Skin of body (tissue), 2 donors: ENCODE measurements around the gene CCDC188. TPM values are rescaled to one million over a fixed set of nuclear protein-coding genes. Genes with fewer than 3 reads are reported as not detected.

Experiments used
- DNase-seq: peaks from one replicate; lab custom pipeline; 2025; lab: John Stamatoyannopoulos, UW
- total RNA-seq: library from RNA; depleted of rRNA; stranded (reverse); fragments of >200 nt; gene quantifications from one replicate; pipeline ENCODE4 v1.2.3, GENCODE V29; 2014

The CCDC188 gene
- total RNA-seq, 1 donor from 2014 or later = 1.2 TPM

DNA sequence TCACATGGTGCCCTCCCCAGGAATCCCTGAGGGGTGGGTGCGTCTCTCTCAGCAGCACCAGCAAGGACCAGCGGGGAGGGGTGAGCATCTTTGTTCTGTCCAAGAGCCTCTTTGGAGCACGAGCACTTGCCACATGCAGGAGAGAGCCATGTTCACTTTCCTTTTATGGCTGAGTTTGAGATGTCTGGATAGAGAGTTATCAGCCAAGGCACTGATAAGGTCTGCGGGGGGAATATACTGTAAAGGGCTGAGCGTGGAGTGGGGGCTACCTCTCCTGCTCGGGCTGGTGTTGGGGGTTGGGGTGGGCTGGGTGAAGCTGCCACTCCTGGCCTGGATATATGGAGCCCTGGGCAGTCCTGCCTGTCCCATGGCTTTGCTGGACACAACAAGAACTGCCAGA, 34.9 kb upstream of the CCDC188 start:
- no peak for DNase-seq

DNA sequence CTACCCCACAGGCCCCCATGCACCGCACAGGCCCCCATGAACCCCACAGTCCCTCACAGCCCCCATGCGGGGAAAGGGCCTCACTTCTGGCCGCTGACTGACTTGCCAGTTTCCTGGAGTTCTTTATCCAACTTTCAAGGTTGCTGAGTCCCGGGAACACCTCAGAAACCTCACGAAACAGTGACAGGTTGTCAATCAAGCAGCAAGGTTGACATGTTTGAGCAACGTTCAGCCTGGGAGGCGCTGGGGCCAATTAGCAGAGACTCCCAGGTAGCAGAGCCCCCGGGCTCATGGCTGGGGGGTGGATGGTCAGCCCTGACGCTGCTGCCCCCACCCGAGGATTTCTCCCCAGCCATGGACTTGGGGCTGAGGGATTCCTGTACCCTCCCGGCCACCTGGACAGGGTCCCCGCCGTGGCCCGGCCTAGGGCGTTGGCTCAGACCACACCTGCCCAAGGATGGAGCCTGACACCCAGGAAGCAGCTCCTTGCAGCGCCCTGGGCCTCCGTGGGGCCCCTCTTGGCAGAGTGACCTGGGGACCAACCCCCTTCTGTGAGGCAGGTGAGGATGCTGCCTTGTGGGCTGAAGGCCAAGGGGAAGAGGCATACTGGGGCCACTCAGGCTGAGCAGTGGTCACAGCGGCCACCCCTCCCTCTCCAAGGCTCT, 33.8 kb upstream of the CCDC188 start:
- DNase-seq = no peak

DNA sequence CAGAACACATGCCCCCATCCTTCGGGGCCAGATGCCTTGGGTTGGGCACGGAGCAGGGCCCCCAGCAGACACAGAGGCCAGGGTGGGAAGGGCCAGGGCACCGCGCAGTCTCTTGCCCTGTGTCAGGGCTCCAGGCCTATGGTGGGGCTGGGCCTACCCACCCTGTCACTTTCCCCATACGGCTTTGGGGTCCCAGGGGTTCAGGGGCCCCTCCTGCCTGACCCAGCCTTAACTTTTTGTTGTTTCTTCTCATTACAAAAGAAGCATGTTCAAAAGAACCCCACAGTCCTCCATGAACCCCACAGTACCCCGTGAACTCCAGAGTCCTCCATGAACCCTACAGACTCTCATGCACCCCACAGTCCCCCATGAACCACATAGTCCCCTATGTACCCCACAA, 33.0 kb upstream of the CCDC188 start:
- no peak for DNase-seq

GRCh38 chr22:20183101-20183500, 32.2 kb upstream of the CCDC188 start:
- DNase-seq = no peak

GRCh38 chr22:20182365-20182764, 31.5 kb upstream of the CCDC188 start:
- no peak for DNase-seq

DNA sequence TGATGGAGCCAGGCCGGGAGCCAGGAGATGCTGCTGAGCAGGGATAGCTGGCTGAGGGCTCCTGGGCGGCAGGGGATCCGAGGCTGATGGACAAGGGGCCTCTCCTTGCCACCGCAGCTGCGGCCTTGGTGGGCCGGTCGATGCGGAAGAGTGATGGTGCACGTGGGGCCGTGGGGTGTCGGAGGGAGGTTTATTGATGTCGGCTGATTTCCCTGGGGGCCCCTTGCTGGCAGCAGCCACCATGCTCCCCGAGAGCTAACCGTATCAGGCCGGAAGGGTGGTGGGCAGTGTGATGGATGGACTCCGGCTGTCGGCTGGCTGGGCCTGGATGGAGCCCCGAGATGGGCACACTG, 31.0 kb upstream of the CCDC188 start:
- no peak for DNase-seq

GRCh38 chr22:20181194-20181883, 30.5 kb upstream of the CCDC188 start:
- DNase-seq = no peak

GRCh38 chr22:20180640-20181039, 29.8 kb upstream of the CCDC188 start:
- no peak for DNase-seq

DNA sequence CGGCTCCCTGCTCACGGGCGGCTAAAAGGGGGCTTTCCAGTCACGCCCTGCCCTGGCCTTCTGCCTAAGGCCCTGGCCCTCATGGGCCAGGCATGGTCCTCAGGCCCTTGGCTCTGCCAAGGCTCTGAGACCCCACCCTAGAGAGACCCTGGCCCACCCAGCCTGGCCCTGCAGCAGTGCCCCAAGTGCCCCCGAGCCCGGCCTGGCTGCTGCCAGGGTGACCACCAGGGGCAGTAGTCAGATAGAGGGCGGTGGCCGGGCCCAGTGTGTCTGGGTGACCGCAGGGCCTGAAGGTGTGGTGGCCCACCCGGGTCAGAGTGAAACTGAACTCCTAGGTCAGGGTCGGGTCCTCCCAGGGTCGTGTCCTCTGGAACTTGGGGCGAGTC, 29.4 kb upstream of the CCDC188 start:
- no peak for DNase-seq

DNA sequence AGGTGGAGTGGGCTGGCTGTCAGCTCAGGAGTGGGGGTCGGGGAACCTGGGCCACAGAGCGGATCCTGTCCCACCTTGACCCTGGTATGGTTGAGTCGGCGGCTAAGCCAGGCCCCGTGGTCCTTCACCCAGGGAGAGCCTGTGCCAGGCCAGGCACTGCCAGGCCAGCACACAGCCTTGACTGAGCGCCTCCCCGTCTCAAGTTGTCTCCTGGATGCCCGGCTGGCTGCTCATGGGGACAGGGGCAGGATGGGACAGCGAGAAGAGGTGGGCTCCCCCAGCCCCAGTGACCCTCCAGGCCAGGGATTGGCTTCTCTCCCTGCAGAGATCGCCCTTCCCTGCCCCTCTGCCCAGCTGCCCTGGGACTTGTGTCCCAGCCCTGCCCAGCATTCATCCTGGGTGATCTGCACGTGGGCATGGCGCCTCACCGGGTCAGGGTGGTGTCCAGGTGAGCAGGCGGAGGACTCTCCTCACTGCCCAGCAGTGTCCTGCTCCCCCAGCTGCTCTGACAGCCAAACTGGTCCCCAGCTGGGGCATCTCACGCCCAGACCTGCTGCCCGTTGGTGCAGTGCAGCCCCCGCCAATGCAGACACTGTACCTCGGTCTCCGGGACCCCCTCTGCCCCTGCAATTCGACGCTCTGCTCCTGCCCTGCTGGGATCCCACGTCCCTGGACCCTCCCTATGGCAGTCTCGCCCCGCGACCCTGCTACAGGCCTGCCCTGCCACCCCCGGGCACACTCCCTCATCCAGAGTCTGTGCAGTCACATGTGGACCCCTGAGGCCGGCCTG, 28.8 kb upstream of the CCDC188 start:
- DNase-seq = no peak

- no peak for DNase-seq
Measured at GRCh38 chr22:20178915-20179227, 28.0 kb upstream of the CCDC188 start.

DNA sequence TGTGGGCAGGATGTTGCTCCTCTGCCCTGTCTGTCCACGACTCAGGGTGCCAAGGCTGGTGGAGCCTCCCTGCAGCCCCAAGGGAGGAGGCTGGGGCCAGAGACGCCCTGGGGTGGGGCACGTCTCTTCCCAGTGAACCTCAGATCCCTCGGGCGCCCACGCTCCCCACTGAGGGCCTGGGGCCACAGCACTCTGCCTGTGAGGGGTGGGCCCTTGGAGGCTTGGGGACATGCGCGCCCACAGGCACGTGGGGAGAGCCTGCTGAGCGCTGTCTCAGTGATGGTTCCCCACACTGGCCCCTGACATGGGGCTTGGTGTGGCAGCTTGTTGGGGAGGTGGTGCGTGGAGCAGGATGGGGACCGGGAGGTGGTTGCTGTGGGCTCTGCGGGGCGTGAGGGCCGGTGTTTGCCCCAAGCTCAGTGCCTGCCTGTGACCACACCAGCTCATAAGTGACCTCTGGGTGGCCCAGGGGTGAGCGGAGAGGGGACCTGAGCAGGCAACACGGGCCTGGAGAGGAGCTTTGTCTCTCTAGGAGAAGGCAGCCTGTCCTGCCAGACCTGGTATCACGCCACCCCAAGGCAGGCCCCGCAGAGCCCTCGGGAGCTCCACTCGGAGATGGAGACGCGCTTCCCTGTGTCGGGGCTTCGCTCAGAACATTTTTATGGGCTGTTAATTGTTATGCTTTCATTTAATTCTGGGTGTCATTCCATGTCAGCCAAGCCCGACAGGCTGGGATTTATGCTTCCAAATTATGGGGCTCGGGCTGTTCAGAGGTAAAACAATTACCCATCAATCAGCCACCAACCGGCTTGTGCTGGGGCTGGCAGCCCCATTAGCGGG, 27.4 kb upstream of the CCDC188 start:
- DNase-seq = no peak

GRCh38 chr22:20177217-20177911, 26.5 kb upstream of the CCDC188 start:
- DNase-seq = no peak

DNA sequence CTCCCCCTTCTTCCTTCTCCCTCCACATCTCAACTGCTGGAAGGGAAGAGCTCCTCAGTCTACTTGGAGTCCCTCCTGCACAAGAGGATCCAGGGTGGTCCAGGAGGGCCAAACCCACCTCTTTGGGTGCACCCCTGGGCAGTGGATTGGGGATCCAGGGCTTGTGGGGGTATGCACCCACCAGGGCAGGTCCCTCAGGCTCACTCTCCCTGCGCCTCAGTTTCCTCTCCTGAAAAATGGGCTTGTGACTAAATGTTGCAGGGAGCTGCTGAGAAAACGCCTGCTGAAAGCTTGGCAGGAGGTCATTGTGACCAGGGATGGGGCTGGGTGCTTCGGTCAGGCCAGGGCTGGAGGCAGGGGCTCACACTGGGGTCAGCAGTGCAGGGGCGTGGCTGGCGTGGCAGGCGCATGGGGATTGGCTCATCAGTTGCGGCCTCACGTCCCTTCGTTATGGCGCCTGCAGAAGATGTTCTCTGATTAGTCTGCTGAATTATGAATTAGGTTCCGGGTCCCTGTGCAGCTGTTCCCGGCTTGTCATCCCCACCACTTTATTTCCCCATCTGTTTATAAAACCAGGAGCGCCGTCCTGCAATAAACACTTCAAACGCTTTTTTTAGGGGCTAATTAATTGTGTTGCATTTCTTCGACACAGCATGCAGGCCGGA, 25.7 kb upstream of the CCDC188 start:
- DNase-seq = no peak

- no peak for DNase-seq
Measured at GRCh38 chr22:20175597-20175900, 24.7 kb upstream of the CCDC188 start.

GRCh38 chr22:20174785-20175596, 24.1 kb upstream of the CCDC188 start:
- no peak for DNase-seq

GRCh38 chr22:20173772-20174171, 22.9 kb upstream of the CCDC188 start:
- DNase-seq = no peak

DNA sequence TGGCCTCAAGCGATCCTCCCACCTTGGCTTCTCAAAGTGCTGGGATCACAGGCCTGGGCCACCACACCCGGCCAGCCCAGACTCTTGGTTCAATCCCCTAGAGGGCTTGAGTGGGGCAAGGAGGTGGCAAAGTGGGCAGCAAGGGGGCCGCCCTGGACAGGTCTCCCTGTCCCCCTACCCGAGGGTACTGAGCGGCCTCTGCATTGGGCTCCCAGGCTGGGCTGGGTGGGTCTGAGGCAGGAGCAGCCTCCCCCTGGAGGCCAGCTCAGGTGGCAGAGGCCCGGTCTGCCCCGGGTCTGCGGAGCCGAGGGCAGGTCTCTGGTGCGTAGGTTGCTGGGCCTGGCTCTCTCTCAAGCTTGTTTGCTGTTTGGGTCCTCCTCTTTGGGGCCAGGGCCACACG, 22.4 kb upstream of the CCDC188 start:
- no peak for DNase-seq

GRCh38 chr22:20172141-20172613, 21.3 kb upstream of the CCDC188 start:
- DNase-seq = no peak
